GM23338 (cell line): ENCODE measurements around the gene MATN1. TPM values are rescaled to one million over a fixed set of nuclear protein-coding genes. Genes with fewer than 3 reads are reported as not detected.

Experiments
- ATAC-seq: fragments of 200-7000 bp; cut with Tn5 transposase; 3 replicates; pipeline ENCODE4 v1.9.1; 2020
- DNase-seq: peaks from one replicate; pipeline ENCODE4 v3.0.0-alpha.2; 2015; ENCODE audit warnings: low spot score
- H2AFZ ChIP-seq: fragments of 200-600 bp; sonication (generic); 2 replicates; pipeline ENCODE4 v1.8.0; 2016; ENCODE audit warnings: antibody characterized with exemption, mild to moderate bottlenecking, moderate library complexity
- H3F3A ChIP-seq: fragments of 200-600 bp; sonication (generic); replicated peaks from 2 replicates; pipeline ENCODE4 v1.8.0; 2017; ENCODE audit warnings: antibody characterized with exemption, mixed run types, low read depth
- H3K27ac ChIP-seq: fragments of 200-600 bp; sonication (generic); 2 replicates; pipeline ENCODE4 v1.6.1; 2016; ENCODE audit warnings: low read depth
- H3K27me3 ChIP-seq: fragments of 200-600 bp; sonication (generic); 2 replicates; pipeline ENCODE4 v1.8.0; 2016; ENCODE audit warnings: mild to moderate bottlenecking, mixed run types, moderate library complexity; ENCODE audit not compliant: insufficient read depth
- H3K36me3 ChIP-seq: fragments of 200-600 bp; sonication (generic); 2 replicates; pipeline ENCODE4 v1.8.0; 2016; ENCODE audit warnings: mild to moderate bottlenecking; ENCODE audit not compliant: insufficient read depth
- H3K4me1 ChIP-seq: fragments of 200-600 bp; sonication (generic); 2 replicates; pipeline ENCODE4 v1.8.0; 2016; ENCODE audit warnings: mild to moderate bottlenecking, moderate library complexity; ENCODE audit not compliant: insufficient read depth
- H3K4me2 ChIP-seq: fragments of 200-600 bp; sonication (generic); 2 replicates; pipeline ENCODE4 v1.7.1; 2017; ENCODE audit warnings: mixed run types
- H3K4me3 ChIP-seq: fragments of 200-600 bp; sonication (generic); 2 replicates; pipeline ENCODE4 v1.6.1; 2016; ENCODE audit warnings: mixed run types
- H3K79me2 ChIP-seq: fragments of 200-600 bp; sonication (generic); replicated peaks from 2 replicates; pipeline ENCODE4 v1.8.0; 2017; ENCODE audit warnings: mild to moderate bottlenecking; ENCODE audit not compliant: insufficient read depth
- H3K9me2 ChIP-seq: fragments of 200-600 bp; sonication (generic); 2 replicates; pipeline ENCODE4 v1.8.0; 2017; ENCODE audit not compliant: insufficient read depth
- H4K20me1 ChIP-seq: fragments of 200-600 bp; sonication (generic); replicated peaks from 2 replicates; pipeline ENCODE4 v1.8.0; 2017; ENCODE audit warnings: mild to moderate bottlenecking; ENCODE audit not compliant: insufficient read depth
- H3K27ac Mint-ChIP-seq: 2 replicates; pipeline ENCODE4 v1.8.0; 2020; ENCODE audit warnings: inconsistent platforms, mild to moderate bottlenecking, moderate library complexity, mixed read lengths
- H3K27me3 Mint-ChIP-seq: 3 replicates; pipeline ENCODE4 v1.8.0; 2022; ENCODE audit warnings: low read depth, mild to moderate bottlenecking, moderate library complexity, mixed read lengths, inconsistent platforms; ENCODE audit not compliant: insufficient read depth, poor library complexity
- H3K36me3 Mint-ChIP-seq: 3 replicates; pipeline ENCODE4 v1.8.0; 2021; ENCODE audit warnings: low read depth, mild to moderate bottlenecking, inconsistent platforms, moderate library complexity, mixed read lengths
- H3K4me1 Mint-ChIP-seq: 3 replicates; pipeline ENCODE4 v1.8.0; 2020; ENCODE audit warnings: mild to moderate bottlenecking, inconsistent platforms, mixed read lengths
- H3K4me3 Mint-ChIP-seq: 3 replicates; pipeline ENCODE4 v1.8.0; 2021; ENCODE audit warnings: moderate library complexity, mild to moderate bottlenecking, inconsistent platforms, mixed read lengths
- H3K9me3 Mint-ChIP-seq: 3 replicates; pipeline ENCODE4 v1.8.0; 2020; ENCODE audit warnings: moderate library complexity, mild to moderate bottlenecking, inconsistent platforms, mixed read lengths
- CREB1 ChIP-seq: fragments of 250-450 bp; sonication (Bioruptor Pico); IDR thresholded peaks from 2 replicates; pipeline ENCODE4 v1.5.0; 2020; ENCODE audit warnings: low read depth, mild to moderate bottlenecking, moderate library complexity
- EZH2 ChIP-seq: fragments of 200-600 bp; sonication (generic); IDR thresholded peaks from one replicate; pipeline ENCODE4 v1.8.0; 2017; ENCODE audit warnings: antibody characterized with exemption, mild to moderate bottlenecking, low read depth; ENCODE audit not compliant: unreplicated experiment
- polyA plus RNA-seq: library from polyadenylated mRNA; unstranded; fragments of >200 nt; fragmentation: Nextera tagmentation; extraction: Ambion mirVana; gene quantifications from 2 replicates; pipeline ENCODE4 v1.2.1, GENCODE V29; 2016
- total RNA-seq: library from RNA; depleted of rRNA; stranded (reverse); fragments of >200 nt; shearing (Covaris generic); gene quantifications from 2 replicates; pipeline ENCODE4 v1.2.3, GENCODE V29; 2014
- TF ChIP-seq, protein P1 (sequence below), 2 experiments: fragments of 200-600 bp in 1 of 2; sonication (generic) in 1 of 2; conservative IDR thresholded peaks; 2 replicates each; pipeline versions ENCODE4 v1.5.1 to v1.6.1; 2016 to 2017; ENCODE audit warnings: antibody characterized with exemption in 2 of 2, low read depth in 2 of 2, mild to moderate bottlenecking in 2 of 2, moderate library complexity in 1 of 2
- TF ChIP-seq, protein P2 (sequence below): fragments of 250-450 bp; sonication (Bioruptor Pico); IDR thresholded peaks from 2 replicates; pipeline ENCODE4 v1.5.0; 2020; ENCODE audit warnings: mild to moderate bottlenecking, moderate library complexity

Gene MATN1
- total and polyA plus RNA-seq, 2 experiments from 2014 or later, result 0.08 to 0.31 TPM

DNA sequence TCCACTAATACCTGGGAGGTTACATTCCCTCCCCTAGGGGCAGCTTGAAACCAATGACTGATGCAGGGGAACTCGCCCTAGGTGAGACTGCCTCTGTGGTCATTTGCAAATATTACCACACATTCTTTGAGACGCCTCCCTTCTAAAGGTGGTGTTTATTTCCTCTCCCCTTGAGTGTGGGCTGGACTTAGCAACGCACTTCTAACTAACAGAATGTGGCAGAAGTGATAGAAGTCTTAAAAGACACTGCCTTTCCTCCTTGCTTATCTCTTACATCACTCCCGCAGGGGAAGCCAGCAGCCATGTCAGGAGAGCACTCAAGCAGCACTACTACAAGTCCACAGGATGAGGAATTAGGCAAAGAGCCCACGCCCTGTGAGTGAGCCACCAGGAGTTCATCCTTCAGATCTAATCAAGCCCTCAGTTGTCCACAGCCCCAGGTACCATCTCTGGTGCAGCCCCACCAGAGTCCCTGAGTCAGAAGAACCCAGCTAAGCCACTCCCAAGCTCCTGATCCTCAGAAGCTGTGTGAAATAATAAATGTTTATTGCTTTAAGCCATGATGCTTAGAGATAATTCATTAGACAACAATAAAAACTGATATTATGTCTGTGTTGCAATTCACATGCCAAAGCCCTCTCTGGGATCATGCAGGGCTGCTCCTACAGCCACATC is 14.8 kb upstream of the MATN1 start:
- Histone ChIP-seq H3K4me1 (no peaks in the 10 kb centered on the region), H3K27ac (no peak overlapping the region), H3K4me3 (no peak overlapping the region), H3K27me3 (no peaks in the 10 kb centered on the region), H3K4me2 (no peak overlapping the region), H3K9me2 (no peaks in the 10 kb centered on the region), H4K20me1 (no peaks in the 10 kb centered on the region), H2AFZ (no peak overlapping the region), H3F3A (no peaks in the 10 kb centered on the region), H3K36me3 (no peaks in the 10 kb centered on the region), H3K79me2 (no peaks in the 10 kb centered on the region)
- Mint-ChIP-seq H3K27ac (no peak overlapping the region), H3K4me1 (peaks cover 12% of the 10 kb centered on the region), H3K4me3 (no peak overlapping the region), H3K36me3 (no peaks in the 10 kb centered on the region), H3K9me3 (peaks cover 4% of the 10 kb centered on the region; the same call in 1 of the 3 replicates), H3K27me3 (peaks cover 16% of the 10 kb centered on the region)
- no peak for TF ChIP-seq CREB1 (CRISPR knock-in tag)
- TF ChIP-seq, protein P1, sequence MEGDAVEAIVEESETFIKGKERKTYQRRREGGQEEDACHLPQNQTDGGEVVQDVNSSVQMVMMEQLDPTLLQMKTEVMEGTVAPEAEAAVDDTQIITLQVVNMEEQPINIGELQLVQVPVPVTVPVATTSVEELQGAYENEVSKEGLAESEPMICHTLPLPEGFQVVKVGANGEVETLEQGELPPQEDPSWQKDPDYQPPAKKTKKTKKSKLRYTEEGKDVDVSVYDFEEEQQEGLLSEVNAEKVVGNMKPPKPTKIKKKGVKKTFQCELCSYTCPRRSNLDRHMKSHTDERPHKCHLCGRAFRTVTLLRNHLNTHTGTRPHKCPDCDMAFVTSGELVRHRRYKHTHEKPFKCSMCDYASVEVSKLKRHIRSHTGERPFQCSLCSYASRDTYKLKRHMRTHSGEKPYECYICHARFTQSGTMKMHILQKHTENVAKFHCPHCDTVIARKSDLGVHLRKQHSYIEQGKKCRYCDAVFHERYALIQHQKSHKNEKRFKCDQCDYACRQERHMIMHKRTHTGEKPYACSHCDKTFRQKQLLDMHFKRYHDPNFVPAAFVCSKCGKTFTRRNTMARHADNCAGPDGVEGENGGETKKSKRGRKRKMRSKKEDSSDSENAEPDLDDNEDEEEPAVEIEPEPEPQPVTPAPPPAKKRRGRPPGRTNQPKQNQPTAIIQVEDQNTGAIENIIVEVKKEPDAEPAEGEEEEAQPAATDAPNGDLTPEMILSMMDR (conservative IDR thresholded peaks at IDR 0.05; ENCODE audit: low read depth in 2 of 2), result peak; percentile 7 to 29; a peak in 1 of 4 replicates
- ATAC-seq (peak; percentile 73), DNase-seq (peak; percentile 56)

DNA sequence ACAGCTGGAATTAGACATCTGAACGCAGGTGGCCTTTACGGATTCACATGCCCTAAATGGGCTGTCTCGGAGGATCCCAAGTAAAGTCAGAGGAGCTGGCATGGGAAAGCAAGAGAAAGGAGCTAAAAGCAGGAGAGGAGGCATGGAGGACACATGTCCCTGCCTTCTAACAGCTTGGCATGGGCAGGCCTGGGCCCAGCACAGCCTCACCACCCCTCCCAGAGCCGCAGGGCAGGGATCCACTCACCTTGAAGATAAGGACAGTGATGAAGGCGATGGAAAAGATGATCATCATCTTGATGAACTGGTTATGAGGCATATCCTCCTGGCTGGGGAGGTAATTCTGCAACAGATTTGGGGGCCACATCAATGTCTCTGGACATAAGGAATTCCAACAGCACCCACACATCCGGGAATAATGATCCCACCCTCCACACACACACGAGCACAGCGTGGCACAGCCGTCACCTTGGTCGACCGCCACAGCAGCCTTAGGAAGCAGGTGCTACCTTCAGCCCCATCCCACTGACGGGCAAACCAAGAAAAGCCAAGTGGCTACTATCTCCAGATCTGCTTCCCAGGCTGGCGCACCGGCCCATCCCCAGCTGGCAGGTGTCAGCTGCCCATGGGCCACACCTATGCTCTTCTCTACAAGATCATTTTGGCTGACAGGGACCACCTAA is 14.1 kb upstream of the MATN1 start:
- Mint-ChIP-seq H3K4me3 (no peak overlapping the region), H3K27ac (no peak overlapping the region), H3K4me1 (peaks cover 18% of the 10 kb centered on the region), H3K9me3 (peaks cover 4% of the 10 kb centered on the region; the same call in 1 of the 3 replicates), H3K36me3 (no peaks in the 10 kb centered on the region), H3K27me3 (peaks cover 16% of the 10 kb centered on the region)
- H3K36me3 ChIP-seq, result no peaks in the 10 kb centered on the region
- H3K4me1 ChIP-seq, result peaks cover 4% of the 10 kb centered on the region
- H3K27ac ChIP-seq, result no peak overlapping the region
- H3K79me2 ChIP-seq, result no peaks in the 10 kb centered on the region
- H2AFZ ChIP-seq, result no peak overlapping the region
- TF ChIP-seq, protein P2, sequence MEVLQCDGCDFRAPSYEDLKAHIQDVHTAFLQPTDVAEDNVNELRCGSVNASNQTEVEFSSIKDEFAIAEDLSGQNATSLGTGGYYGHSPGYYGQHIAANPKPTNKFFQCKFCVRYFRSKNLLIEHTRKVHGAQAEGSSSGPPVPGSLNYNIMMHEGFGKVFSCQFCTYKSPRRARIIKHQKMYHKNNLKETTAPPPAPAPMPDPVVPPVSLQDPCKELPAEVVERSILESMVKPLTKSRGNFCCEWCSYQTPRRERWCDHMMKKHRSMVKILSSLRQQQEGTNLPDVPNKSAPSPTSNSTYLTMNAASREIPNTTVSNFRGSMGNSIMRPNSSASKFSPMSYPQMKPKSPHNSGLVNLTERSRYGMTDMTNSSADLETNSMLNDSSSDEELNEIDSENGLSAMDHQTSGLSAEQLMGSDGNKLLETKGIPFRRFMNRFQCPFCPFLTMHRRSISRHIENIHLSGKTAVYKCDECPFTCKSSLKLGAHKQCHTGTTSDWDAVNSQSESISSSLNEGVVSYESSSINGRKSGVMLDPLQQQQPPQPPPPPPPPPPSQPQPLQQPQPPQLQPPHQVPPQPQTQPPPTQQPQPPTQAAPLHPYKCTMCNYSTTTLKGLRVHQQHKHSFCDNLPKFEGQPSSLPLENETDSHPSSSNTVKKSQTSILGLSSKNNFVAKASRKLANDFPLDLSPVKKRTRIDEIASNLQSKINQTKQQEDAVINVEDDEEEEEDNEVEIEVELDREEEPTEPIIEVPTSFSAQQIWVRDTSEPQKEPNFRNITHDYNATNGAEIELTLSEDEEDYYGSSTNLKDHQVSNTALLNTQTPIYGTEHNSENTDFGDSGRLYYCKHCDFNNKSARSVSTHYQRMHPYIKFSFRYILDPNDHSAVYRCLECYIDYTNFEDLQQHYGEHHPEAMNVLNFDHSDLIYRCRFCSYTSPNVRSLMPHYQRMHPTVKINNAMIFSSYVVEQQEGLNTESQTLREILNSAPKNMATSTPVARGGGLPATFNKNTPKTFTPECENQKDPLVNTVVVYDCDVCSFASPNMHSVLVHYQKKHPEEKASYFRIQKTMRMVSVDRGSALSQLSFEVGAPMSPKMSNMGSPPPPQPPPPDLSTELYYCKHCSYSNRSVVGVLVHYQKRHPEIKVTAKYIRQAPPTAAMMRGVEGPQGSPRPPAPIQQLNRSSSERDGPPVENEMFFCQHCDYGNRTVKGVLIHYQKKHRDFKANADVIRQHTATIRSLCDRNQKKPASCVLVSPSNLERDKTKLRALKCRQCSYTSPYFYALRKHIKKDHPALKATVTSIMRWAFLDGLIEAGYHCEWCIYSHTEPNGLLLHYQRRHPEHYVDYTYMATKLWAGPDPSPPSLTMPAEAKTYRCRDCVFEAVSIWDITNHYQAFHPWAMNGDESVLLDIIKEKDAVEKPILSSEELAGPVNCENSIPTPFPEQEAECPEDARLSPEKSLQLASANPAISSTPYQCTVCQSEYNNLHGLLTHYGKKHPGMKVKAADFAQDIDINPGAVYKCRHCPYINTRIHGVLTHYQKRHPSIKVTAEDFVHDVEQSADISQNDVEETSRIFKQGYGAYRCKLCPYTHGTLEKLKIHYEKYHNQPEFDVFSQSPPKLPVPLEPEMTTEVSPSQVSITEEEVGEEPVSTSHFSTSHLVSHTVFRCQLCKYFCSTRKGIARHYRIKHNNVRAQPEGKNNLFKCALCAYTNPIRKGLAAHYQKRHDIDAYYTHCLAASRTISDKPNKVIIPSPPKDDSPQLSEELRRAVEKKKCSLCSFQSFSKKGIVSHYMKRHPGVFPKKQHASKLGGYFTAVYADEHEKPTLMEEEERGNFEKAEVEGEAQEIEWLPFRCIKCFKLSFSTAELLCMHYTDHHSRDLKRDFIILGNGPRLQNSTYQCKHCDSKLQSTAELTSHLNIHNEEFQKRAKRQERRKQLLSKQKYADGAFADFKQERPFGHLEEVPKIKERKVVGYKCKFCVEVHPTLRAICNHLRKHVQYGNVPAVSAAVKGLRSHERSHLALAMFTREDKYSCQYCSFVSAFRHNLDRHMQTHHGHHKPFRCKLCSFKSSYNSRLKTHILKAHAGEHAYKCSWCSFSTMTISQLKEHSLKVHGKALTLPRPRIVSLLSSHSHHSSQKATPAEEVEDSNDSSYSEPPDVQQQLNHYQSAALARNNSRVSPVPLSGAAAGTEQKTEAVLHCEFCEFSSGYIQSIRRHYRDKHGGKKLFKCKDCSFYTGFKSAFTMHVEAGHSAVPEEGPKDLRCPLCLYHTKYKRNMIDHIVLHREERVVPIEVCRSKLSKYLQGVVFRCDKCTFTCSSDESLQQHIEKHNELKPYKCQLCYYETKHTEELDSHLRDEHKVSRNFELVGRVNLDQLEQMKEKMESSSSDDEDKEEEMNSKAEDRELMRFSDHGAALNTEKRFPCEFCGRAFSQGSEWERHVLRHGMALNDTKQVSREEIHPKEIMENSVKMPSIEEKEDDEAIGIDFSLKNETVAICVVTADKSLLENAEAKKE, result no peak
- TF ChIP-seq EZH2, result no peak
- DNase-seq (no peak), ATAC-seq (no peak)
- no peaks in the 10 kb centered on the region for H3K27me3 ChIP-seq
- H3K9me2 ChIP-seq, result no peaks in the 10 kb centered on the region
- no peaks in the 10 kb centered on the region for H4K20me1 ChIP-seq
- H3F3A ChIP-seq, result no peaks in the 10 kb centered on the region
- H3K4me3 ChIP-seq, result no peak overlapping the region
- H3K4me2 ChIP-seq, result no peak overlapping the region
